OCI-LY3 (cell line): ENCODE data around the gene DAGLA.

Source experiments
- EZH2phosphoT487 ChIP-seq: fragments of 200-600 bp; shearing (Covaris generic); IDR thresholded peaks from 2 replicates; pipeline ENCODE4 v1.6.1; 2018; ENCODE audit warnings: antibody characterized with exemption, mixed run types, low read depth
- TF ChIP-seq, protein P1 (sequence below): fragments of 200-600, 300-600 bp; sonication (generic); IDR thresholded peaks from 2 replicates; pipeline ENCODE4 v1.5.1; 2014; ENCODE audit warnings: antibody characterized with exemption, low read length, low read depth

DNA sequence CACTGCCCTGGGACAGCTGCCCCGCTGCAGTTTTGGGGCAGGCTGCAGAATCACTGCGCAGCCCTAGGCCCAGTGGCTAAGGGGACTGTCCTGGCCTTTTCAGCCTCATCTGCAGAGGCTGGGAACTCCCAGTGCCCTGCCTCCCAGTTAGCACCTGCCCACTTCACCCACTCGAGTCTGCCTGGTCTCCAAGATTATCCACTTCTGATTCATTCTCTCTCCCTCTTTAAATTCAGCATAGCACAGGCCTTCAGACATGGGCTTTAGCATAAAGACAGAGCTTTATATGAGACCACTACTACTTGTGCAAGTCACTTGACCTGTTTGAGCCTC lies 8.9 kb downstream of the DAGLA start:
- TF ChIP-seq, protein P1, sequence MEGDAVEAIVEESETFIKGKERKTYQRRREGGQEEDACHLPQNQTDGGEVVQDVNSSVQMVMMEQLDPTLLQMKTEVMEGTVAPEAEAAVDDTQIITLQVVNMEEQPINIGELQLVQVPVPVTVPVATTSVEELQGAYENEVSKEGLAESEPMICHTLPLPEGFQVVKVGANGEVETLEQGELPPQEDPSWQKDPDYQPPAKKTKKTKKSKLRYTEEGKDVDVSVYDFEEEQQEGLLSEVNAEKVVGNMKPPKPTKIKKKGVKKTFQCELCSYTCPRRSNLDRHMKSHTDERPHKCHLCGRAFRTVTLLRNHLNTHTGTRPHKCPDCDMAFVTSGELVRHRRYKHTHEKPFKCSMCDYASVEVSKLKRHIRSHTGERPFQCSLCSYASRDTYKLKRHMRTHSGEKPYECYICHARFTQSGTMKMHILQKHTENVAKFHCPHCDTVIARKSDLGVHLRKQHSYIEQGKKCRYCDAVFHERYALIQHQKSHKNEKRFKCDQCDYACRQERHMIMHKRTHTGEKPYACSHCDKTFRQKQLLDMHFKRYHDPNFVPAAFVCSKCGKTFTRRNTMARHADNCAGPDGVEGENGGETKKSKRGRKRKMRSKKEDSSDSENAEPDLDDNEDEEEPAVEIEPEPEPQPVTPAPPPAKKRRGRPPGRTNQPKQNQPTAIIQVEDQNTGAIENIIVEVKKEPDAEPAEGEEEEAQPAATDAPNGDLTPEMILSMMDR = no peak
- no peak for TF ChIP-seq EZH2phosphoT487
